ENCODE results near the gene DIO3. TPM values are rescaled to one million over a fixed set of nuclear protein-coding genes. Genes with fewer than 3 reads are reported as not detected.

Gene DIO3
- total and polyA plus RNA-seq, 2 experiments from 2014 or later = 18.4 to 51.1 TPM

GRCh38 chr14:101544550-101544949 lies 16.7 kb upstream of the DIO3 start:
- 89% methylated on average over 9 of the region's 9 CpGs for WGBS (ENCODE audit: low lambda C conversion rate, missing lambda C conversion rate)
- Histone ChIP-seq H3K4me2 (no peak overlapping the region), H3K27ac (no peak overlapping the region), H2AFZ (no peak overlapping the region), H3K9me2 (replicated peaks; ENCODE audit: insufficient read depth) (no peaks in the 10 kb centered on the region), H3K4me1 (ENCODE audit: insufficient read depth) (peaks cover 12% of the 10 kb centered on the region), H3K27me3 (no peaks in the 10 kb centered on the region), H3K9me3 (ENCODE audit: low read depth) (no peaks in the 10 kb centered on the region), H3K79me2 (no peaks in the 10 kb centered on the region), H3K4me3 (no peak overlapping the region), H4K20me1 (ENCODE audit: insufficient read depth, poor library complexity, severe bottlenecking) (no peaks in the 10 kb centered on the region), H3K36me3 (replicated peaks; ENCODE audit: insufficient read depth, low read depth) (no peaks in the 10 kb centered on the region)
- TF ChIP-seq EZH2phosphoT487 (IDR thresholded peaks at IDR 0.05; ENCODE audit: low read depth, severe bottlenecking, unreplicated experiment) = no peak
- TF ChIP-seq EZH2 (IDR thresholded peaks at IDR 0.05; ENCODE audit: borderline replicate concordance) = no peak
- TF ChIP-seq CTCF (IDR thresholded peaks at IDR 0.05; ENCODE audit: poor library complexity) = no peak
- no peak for DNase-seq (ENCODE audit: low spot score)

- Histone ChIP-seq H3K27ac (no peak overlapping the region), H3K79me2 (no peaks in the 10 kb centered on the region)
- 100% methylated on average over 7 of the region's 11 CpGs for WGBS (ENCODE audit: low lambda C conversion rate, missing lambda C conversion rate)
Measured at GRCh38 chr14:101546706-101547105, 14.6 kb upstream of the DIO3 start.

GRCh38 chr14:101547107-101547738 lies 14.1 kb upstream of the DIO3 start:
- Histone ChIP-seq H3K9me3 (ENCODE audit: low read depth) (no peaks in the 10 kb centered on the region), H4K20me1 (ENCODE audit: insufficient read depth, poor library complexity, severe bottlenecking) (no peaks in the 10 kb centered on the region), H3K9me2 (replicated peaks; ENCODE audit: insufficient read depth) (no peaks in the 10 kb centered on the region), H3K4me1 (ENCODE audit: insufficient read depth) (peaks cover 6% of the 10 kb centered on the region), H3K27ac (no peak overlapping the region), H2AFZ (no peak overlapping the region), H3K36me3 (replicated peaks; ENCODE audit: insufficient read depth, low read depth) (no peaks in the 10 kb centered on the region), H3K4me2 (no peak overlapping the region), H3K27me3 (no peaks in the 10 kb centered on the region), H3K4me3 (no peak overlapping the region), H3K79me2 (no peaks in the 10 kb centered on the region)
- no peak for DNase-seq (ENCODE audit: low spot score)
- WGBS (ENCODE audit: low lambda C conversion rate, missing lambda C conversion rate) = 93% methylated on average over 10 of the region's 10 CpGs
- TF ChIP-seq CTCF (IDR thresholded peaks at IDR 0.05; ENCODE audit: poor library complexity) (no peak), EZH2phosphoT487 (IDR thresholded peaks at IDR 0.05; ENCODE audit: low read depth, severe bottlenecking, unreplicated experiment) (no peak), EZH2 (IDR thresholded peaks at IDR 0.05; ENCODE audit: borderline replicate concordance) (no peak)

More at GRCh38 chr14:101546706-101547105, 14.6 kb upstream of the DIO3 start:
- Histone ChIP-seq H3K36me3 (replicated peaks; ENCODE audit: insufficient read depth, low read depth) (no peaks in the 10 kb centered on the region), H3K4me2 (no peak overlapping the region), H3K9me2 (replicated peaks; ENCODE audit: insufficient read depth) (no peaks in the 10 kb centered on the region), H3K27me3 (no peaks in the 10 kb centered on the region), H3K9me3 (ENCODE audit: low read depth) (no peaks in the 10 kb centered on the region), H2AFZ (no peak overlapping the region), H3K4me1 (ENCODE audit: insufficient read depth) (peaks cover 11% of the 10 kb centered on the region), H4K20me1 (ENCODE audit: insufficient read depth, poor library complexity, severe bottlenecking) (no peaks in the 10 kb centered on the region), H3K4me3 (no peak overlapping the region)
- no peak for TF ChIP-seq EZH2phosphoT487 (IDR thresholded peaks at IDR 0.05; ENCODE audit: low read depth, severe bottlenecking, unreplicated experiment)
- TF ChIP-seq EZH2 (IDR thresholded peaks at IDR 0.05; ENCODE audit: borderline replicate concordance) = no peak
- TF ChIP-seq CTCF (IDR thresholded peaks at IDR 0.05; ENCODE audit: poor library complexity) = no peak
- DNase-seq (ENCODE audit: low spot score) = no peak
